NCI-H2029 (cell line): ENCODE measurements around the gene DGKH.
"Not testable (repeated sequence)": the region's sequence is repeated elsewhere in the genome, so short reads cannot be mapped to it uniquely, and the experiment has no call there.

ENCODE experiments used
- DNase-seq: peaks from one replicate; lab custom pipeline; 2025; lab: John Stamatoyannopoulos, UW

Gene DGKH

GRCh38 chr13:42041011-42041683 lies 7.3 kb upstream of the DGKH start:
- peak; percentile 8 for DNase-seq

GRCh38 chr13:42041684-42042035 lies 6.8 kb upstream of the DGKH start:
- DNase-seq: peak; percentile 6

GRCh38 chr13:42043676-42044075 lies 4.8 kb upstream of the DGKH start:
- DNase-seq: no peak

GRCh38 chr13:42046448-42046847 lies 2.0 kb upstream of the DGKH start:
- no peak for DNase-seq

GRCh38 chr13:42047561-42048341 lies 697 bp upstream of the DGKH start:
- DNase-seq: peak; percentile 9

- peak; percentile 47 for DNase-seq
Observed at GRCh38 chr13:42048684-42049453, 421 bp downstream of the DGKH start.

GRCh38 chr13:42049454-42049813 lies 986 bp downstream of the DGKH start:
- no peak for DNase-seq

GRCh38 chr13:42054798-42055499 lies 6.5 kb downstream of the DGKH start:
- no peak for DNase-seq

- DNase-seq: no peak
Observed at GRCh38 chr13:42055500-42056085, 7.1 kb downstream of the DGKH start.

- DNase-seq: no peak
Observed at GRCh38 chr13:42056146-42056545, 7.7 kb downstream of the DGKH start.

- no peak for DNase-seq
Observed at GRCh38 chr13:42056583-42056982, 8.1 kb downstream of the DGKH start.

- no peak for DNase-seq
Observed at GRCh38 chr13:42057918-42058530, 9.6 kb downstream of the DGKH start.

- no peak for DNase-seq
Observed at GRCh38 chr13:42061943-42062342, 13.5 kb downstream of the DGKH start.

- DNase-seq: no peak
Observed at GRCh38 chr13:42063105-42063504, 14.7 kb downstream of the DGKH start.

GRCh38 chr13:42064259-42064658 lies 15.8 kb downstream of the DGKH start:
- DNase-seq: peak; percentile 54

- no peak for DNase-seq
Observed at GRCh38 chr13:42064966-42065365, 16.5 kb downstream of the DGKH start.

- no peak for DNase-seq
Observed at GRCh38 chr13:42065414-42065813, 17.0 kb downstream of the DGKH start.

GRCh38 chr13:42066542-42066941 lies 18.1 kb downstream of the DGKH start:
- DNase-seq: no peak

GRCh38 chr13:42068886-42069285 lies 20.4 kb downstream of the DGKH start:
- no peak for DNase-seq

- not testable (repeated sequence) for DNase-seq
Observed at GRCh38 chr13:42070599-42070998, 22.2 kb downstream of the DGKH start.

GRCh38 chr13:42071179-42071578 lies 22.7 kb downstream of the DGKH start:
- not testable (repeated sequence) for DNase-seq
